Natural killer cell (primary cell): ENCODE results near the gene ACTR2. TPM values are rescaled to one million over a fixed set of nuclear protein-coding genes. Genes with fewer than 3 reads are reported as not detected.

Experiments
- ATAC-seq, 3 donors: fragments of 150-1000 bp in 2 of 3; fragments of 200-7000 bp in 1 of 3; cut with Tn5 transposase; 1 replicate in 1 of 3; 2 replicates in 2 of 3; pipeline ENCODE4 v1.10.0; 2021; ENCODE audit warnings: mild to moderate bottlenecking in 2 of 3, moderate library complexity in 2 of 3
- DNase-seq, 2 donors: peaks; one replicate each; pipeline versions ENCODE4 v3.0.0 to v3.0.0-alpha.2; 2013 to 2021; ENCODE audit warnings: mixed read lengths in 1 of 2
- H3K27ac ChIP-seq: one replicate; pipeline ENCODE4 v1.5.1; 2013; ENCODE audit warnings: mild to moderate bottlenecking, low read length
- H3K27me3 ChIP-seq: one replicate; pipeline ENCODE4 v1.6.1; 2013; ENCODE audit warnings: low read length; ENCODE audit not compliant: control insufficient read depth, insufficient read depth
- H3K36me3 ChIP-seq: one replicate; pipeline ENCODE4 v1.6.1; 2013; ENCODE audit warnings: low read length; ENCODE audit not compliant: control insufficient read depth, insufficient read depth
- H3K4me1 ChIP-seq: one replicate; pipeline ENCODE4 v1.6.1; 2013; ENCODE audit warnings: low read length; ENCODE audit not compliant: control insufficient read depth, insufficient read depth
- H3K4me3 ChIP-seq: one replicate; pipeline ENCODE4 v1.5.1; 2013; ENCODE audit warnings: low read length
- H3K9me3 ChIP-seq: one replicate; pipeline ENCODE4 v1.6.1; 2013; ENCODE audit warnings: low read length; ENCODE audit not compliant: control insufficient read depth, insufficient read depth
- H3K27ac Mint-ChIP-seq, 2 donors: one replicate each; pipeline ENCODE4 v1.8.0; 2022; ENCODE audit warnings: mild to moderate bottlenecking in 2 of 2, mixed read lengths in 2 of 2, moderate library complexity in 1 of 2
- H3K27me3 Mint-ChIP-seq, 2 donors: one replicate each; pipeline ENCODE4 v1.8.0; 2022; ENCODE audit warnings: low read depth in 2 of 2, mixed read lengths in 2 of 2
- H3K36me3 Mint-ChIP-seq: one replicate; pipeline ENCODE4 v1.8.0; 2022; ENCODE audit warnings: mixed read lengths
- H3K4me1 Mint-ChIP-seq, 2 donors: one replicate each; pipeline ENCODE4 v1.8.0; 2022; ENCODE audit warnings: mixed read lengths in 2 of 2
- H3K4me3 Mint-ChIP-seq: one replicate; pipeline ENCODE4 v1.8.0; 2022; ENCODE audit warnings: mild to moderate bottlenecking, moderate library complexity, mixed read lengths
- H3K9me3 Mint-ChIP-seq, 2 donors: one replicate each; pipeline ENCODE4 v1.8.0; 2022; ENCODE audit warnings: mixed read lengths in 2 of 2
- WGBS: methylation state at CpG from one replicate; pipeline ENCODE4 v1.1.7; 2013; ENCODE audit warnings: missing lambda C conversion rate; ENCODE audit not compliant: insufficient coverage; 5-methylcytosine and 5-hydroxymethylcytosine counted together
- intact Hi-C: fragments of 100-400 bp; cut with micrococcal nuclease; formaldehyde crosslinking; loops from one replicate; pipeline ENCODE4 v1.14.2; 2022
- total RNA-seq, 4 donors: library from RNA; stranded (reverse); fragments of 120-200 nt in 1 of 4; gene quantifications; one replicate each; pipeline versions ENCODE4 v1.2.3 to v1.2.4, GENCODE V29; 2013 to 2022
- TF ChIP-seq, protein P1 (sequence below): fragments of 200-600 bp; IDR thresholded peaks from one replicate; pipeline ENCODE4 v1.8.0; 2022; ENCODE audit warnings: antibody characterized with exemption

ACTR2 gene
- total RNA-seq, 3 donors from 2014 or later (not counting 1 experiment from before 2014, with no cell fraction given), result 346 to 404 (median 403) TPM

DNA sequence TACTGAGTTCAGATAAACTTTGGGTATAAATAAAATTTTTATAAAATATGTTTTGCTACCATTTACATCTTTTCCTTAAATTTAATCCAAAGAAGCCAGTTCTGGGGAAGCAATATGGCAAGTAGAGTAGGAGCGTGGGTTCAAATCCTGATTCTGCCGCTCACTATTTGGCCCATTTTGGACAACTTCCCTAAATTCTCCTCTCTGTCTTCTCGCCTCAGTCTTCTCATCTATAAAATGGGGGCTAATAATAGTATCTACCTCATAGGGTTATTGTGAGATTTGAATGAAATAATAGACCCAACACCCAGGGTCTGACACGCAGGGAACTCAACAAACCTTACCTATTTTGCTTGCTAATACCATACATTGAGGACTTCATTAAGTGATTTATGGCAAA, 59.7 kb downstream of the ACTR2 start:
- ATAC-seq, result no peak

DNA sequence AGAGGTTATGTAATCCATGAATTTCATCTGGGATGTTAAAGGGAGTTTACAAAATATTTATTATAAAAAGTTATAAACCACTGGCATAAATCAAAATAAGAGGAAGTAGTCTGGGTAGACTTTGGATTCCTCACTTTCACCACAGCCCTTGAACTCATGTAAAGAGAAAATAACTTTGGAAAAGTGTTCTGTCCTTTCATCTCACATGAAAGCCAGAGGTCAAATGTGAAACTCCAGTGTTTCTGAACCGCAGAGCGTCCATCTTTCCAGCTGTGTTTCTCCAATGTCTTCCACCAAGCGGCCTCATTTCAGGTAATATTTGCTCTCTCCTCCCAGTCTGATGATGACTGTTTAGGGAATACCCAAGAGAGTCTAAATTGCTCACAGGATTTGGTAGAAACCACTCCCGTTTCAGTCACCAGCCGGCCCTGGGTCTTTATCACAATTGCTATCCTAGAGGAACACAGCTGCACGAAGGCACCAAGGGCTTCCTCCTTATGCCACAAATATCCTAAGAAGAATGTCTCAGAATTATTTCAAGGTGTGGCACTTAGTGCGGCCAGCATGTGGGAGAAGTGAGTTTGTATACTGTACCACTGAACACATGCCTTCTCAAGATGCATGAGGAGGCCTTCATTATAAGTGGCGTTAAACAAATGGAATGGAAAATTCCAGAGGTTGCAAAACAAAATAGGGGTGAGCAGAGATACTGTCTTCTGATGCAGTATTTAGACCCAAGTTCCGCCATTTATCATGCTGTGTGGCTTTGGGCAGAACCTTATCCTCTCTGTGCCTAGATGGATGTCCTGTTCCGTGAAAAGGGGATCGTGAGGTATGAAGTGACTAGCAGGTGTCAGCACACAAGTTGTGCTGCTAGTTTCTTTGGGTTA, 63.8 kb downstream of the ACTR2 start:
- Histone ChIP-seq H3K27ac (no peak overlapping the region), H3K4me1 (no peaks in the 10 kb centered on the region), H3K4me3 (no peak overlapping the region), H3K36me3 (no peaks in the 10 kb centered on the region), H3K27me3 (no peaks in the 10 kb centered on the region), H3K9me3 (no peaks in the 10 kb centered on the region)
- intact Hi-C loops, result no loop called here
- no peak for ATAC-seq
- no peak overlapping the region for H3K27ac Mint-ChIP-seq
- H3K9me3 Mint-ChIP-seq, result no peaks in the 10 kb centered on the region
- peaks cover 0 to 2% of the 10 kb centered on the region in 2 donors for H3K4me1 Mint-ChIP-seq
- no peak for DNase-seq
- TF ChIP-seq, protein P1, sequence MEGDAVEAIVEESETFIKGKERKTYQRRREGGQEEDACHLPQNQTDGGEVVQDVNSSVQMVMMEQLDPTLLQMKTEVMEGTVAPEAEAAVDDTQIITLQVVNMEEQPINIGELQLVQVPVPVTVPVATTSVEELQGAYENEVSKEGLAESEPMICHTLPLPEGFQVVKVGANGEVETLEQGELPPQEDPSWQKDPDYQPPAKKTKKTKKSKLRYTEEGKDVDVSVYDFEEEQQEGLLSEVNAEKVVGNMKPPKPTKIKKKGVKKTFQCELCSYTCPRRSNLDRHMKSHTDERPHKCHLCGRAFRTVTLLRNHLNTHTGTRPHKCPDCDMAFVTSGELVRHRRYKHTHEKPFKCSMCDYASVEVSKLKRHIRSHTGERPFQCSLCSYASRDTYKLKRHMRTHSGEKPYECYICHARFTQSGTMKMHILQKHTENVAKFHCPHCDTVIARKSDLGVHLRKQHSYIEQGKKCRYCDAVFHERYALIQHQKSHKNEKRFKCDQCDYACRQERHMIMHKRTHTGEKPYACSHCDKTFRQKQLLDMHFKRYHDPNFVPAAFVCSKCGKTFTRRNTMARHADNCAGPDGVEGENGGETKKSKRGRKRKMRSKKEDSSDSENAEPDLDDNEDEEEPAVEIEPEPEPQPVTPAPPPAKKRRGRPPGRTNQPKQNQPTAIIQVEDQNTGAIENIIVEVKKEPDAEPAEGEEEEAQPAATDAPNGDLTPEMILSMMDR, result no peak
- H3K36me3 Mint-ChIP-seq, result no peaks in the 10 kb centered on the region
- H3K4me3 Mint-ChIP-seq, result no peak overlapping the region
- peaks cover 18% of the 10 kb centered on the region in 2 donors for H3K27me3 Mint-ChIP-seq
- 88% methylated on average over 11 of the region's 11 CpGs for WGBS

More for the DNA sequence above, 59.7 kb downstream of the ACTR2 start:
- no peaks in the 10 kb centered on the region for H3K4me1 Mint-ChIP-seq
- Histone ChIP-seq H3K27me3 (no peaks in the 10 kb centered on the region), H3K4me1 (no peaks in the 10 kb centered on the region), H3K4me3 (no peak overlapping the region), H3K9me3 (no peaks in the 10 kb centered on the region), H3K27ac (no peak overlapping the region), H3K36me3 (no peaks in the 10 kb centered on the region)
- WGBS, result 100% methylated on average over 1 of the region's 4 CpGs
- no peaks in the 10 kb centered on the region for H3K27me3 Mint-ChIP-seq
- no peaks in the 10 kb centered on the region for H3K36me3 Mint-ChIP-seq
- intact Hi-C loops, result no loop called here
- no peak overlapping the region for H3K4me3 Mint-ChIP-seq
- TF ChIP-seq, protein P1, result no peak
- no peaks in the 10 kb centered on the region for H3K9me3 Mint-ChIP-seq
- DNase-seq, result no peak
- no peak overlapping the region for H3K27ac Mint-ChIP-seq

DNA sequence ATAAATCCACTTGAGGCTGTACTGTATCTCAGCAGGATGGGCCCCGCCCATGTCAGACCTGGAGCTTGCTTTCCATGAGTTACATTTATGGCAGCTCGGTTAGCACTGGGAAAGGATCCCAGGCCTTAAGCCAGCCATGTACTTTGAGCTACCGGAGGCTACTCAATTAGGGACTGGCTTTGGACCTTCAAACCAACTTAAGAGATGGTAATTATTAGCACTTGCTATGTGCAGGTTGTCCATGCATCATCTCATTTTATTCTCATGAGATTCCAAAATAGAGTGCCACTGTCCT, 64.4 kb downstream of the ACTR2 start:
- H3K4me3 Mint-ChIP-seq, result no peak overlapping the region
- intact Hi-C loops, result no loop called here
- no peaks in the 10 kb centered on the region for H3K36me3 Mint-ChIP-seq
- ATAC-seq, result no peak
- 92% methylated on average over 3 of the region's 3 CpGs for WGBS
- no peaks in the 10 kb centered on the region for H3K9me3 ChIP-seq
- no peaks in the 10 kb centered on the region for H3K4me1 ChIP-seq
- no peak overlapping the region for H3K27ac ChIP-seq
- H3K9me3 Mint-ChIP-seq, result no peaks in the 10 kb centered on the region
- TF ChIP-seq, protein P1, result no peak
- H3K4me3 ChIP-seq, result no peak overlapping the region
- peaks cover 2% of the 10 kb centered on the region for H3K27me3 ChIP-seq
- H3K4me1 Mint-ChIP-seq, result peaks cover 5 to 8% of the 10 kb centered on the region in 2 donors
- no peak overlapping the region for H3K27ac Mint-ChIP-seq
- no peaks in the 10 kb centered on the region for H3K36me3 ChIP-seq
- peaks cover 24% of the 10 kb centered on the region in 2 donors for H3K27me3 Mint-ChIP-seq
- DNase-seq, result no peak
